HEK293 (cell line): ENCODE measurements around the gene COQ10A.
A peak's percentile ranks its signal among the peaks of the same experiment; 100 is the strongest.

ENCODE experiments used
- GFI1B ChIP-seq: fragments of 450-650 bp; formaldehyde crosslinking; IDR thresholded peaks from 2 replicates; pipeline ENCODE4 v1.5.1; 2016; ENCODE audit warnings: missing biosample characterization, missing genetic modification characterization
- GLI4 ChIP-seq: fragments of 450-650 bp; formaldehyde crosslinking; IDR thresholded peaks from 2 replicates; pipeline ENCODE4 v1.5.1; 2016; ENCODE audit warnings: missing biosample characterization, missing genetic modification characterization
- GLIS2 ChIP-seq: fragments of 450-650 bp; formaldehyde crosslinking; IDR thresholded peaks from 2 replicates; pipeline ENCODE4 v1.5.1; 2016; ENCODE audit warnings: missing biosample characterization, missing genetic modification characterization
- MZF1 ChIP-seq: fragments of 450-650 bp; formaldehyde crosslinking; IDR thresholded peaks from 2 replicates; pipeline ENCODE4 v1.5.1; 2017; ENCODE audit warnings: missing biosample characterization, missing genetic modification characterization, borderline replicate concordance
- PBX3 ChIP-seq: sonication (generic); formaldehyde crosslinking; IDR thresholded peaks from 2 replicates; pipeline ENCODE4 v1.8.1; 2022; ENCODE audit warnings: mild to moderate bottlenecking, moderate library complexity, missing genetic modification reagents
- SCRT1 ChIP-seq: fragments of 450-650 bp; formaldehyde crosslinking; IDR thresholded peaks from 2 replicates; pipeline ENCODE4 v1.5.1; 2016; ENCODE audit warnings: missing biosample characterization, missing genetic modification characterization, borderline replicate concordance
- TCF7L2 ChIP-seq: IDR thresholded peaks from 2 replicates; pipeline ENCODE4 v1.6.1; 2011; ENCODE audit warnings: low read depth, mild to moderate bottlenecking, inconsistent platforms, low read length, moderate library complexity, borderline replicate concordance
- TSHZ1 ChIP-seq: fragments of 450-650 bp; formaldehyde crosslinking; IDR thresholded peaks from 2 replicates; pipeline ENCODE4 v1.5.1; 2016; ENCODE audit warnings: missing biosample characterization, missing genetic modification characterization, borderline replicate concordance
- ZBTB10 ChIP-seq: fragments of 450-650 bp; formaldehyde crosslinking; IDR thresholded peaks from 2 replicates; pipeline ENCODE4 v1.5.1; 2016; ENCODE audit warnings: missing biosample characterization, missing genetic modification characterization
- ZBTB48 ChIP-seq: fragments of 450-650 bp; formaldehyde crosslinking; IDR thresholded peaks from 2 replicates; pipeline ENCODE4 v1.5.1; 2016; ENCODE audit warnings: missing biosample characterization, missing genetic modification characterization
- ZNF132 ChIP-seq: fragments of 450-650 bp; formaldehyde crosslinking; IDR thresholded peaks from 2 replicates; pipeline ENCODE4 v1.5.1; 2017; ENCODE audit warnings: missing biosample characterization, missing genetic modification characterization, borderline replicate concordance
- ZNF175 ChIP-seq: fragments of 450-650 bp; formaldehyde crosslinking; IDR thresholded peaks from 2 replicates; pipeline ENCODE4 v1.5.1; 2016; ENCODE audit warnings: missing biosample characterization, missing genetic modification characterization
- ZNF18 ChIP-seq: fragments of 450-650 bp; formaldehyde crosslinking; IDR thresholded peaks from 2 replicates; pipeline ENCODE4 v1.5.1; 2016; ENCODE audit warnings: missing biosample characterization, missing genetic modification characterization
- ZNF23 ChIP-seq: fragments of 450-650 bp; formaldehyde crosslinking; IDR thresholded peaks from 2 replicates; pipeline ENCODE4 v1.5.1; 2016; ENCODE audit warnings: missing biosample characterization, missing genetic modification characterization, borderline replicate concordance
- ZNF26 ChIP-seq: fragments of 450-650 bp; formaldehyde crosslinking; IDR thresholded peaks from 2 replicates; pipeline ENCODE4 v1.5.1; 2016; ENCODE audit warnings: missing biosample characterization, missing genetic modification characterization
- ZNF266 ChIP-seq: fragments of 450-650 bp; formaldehyde crosslinking; IDR thresholded peaks from 2 replicates; pipeline ENCODE4 v1.5.1; 2016; ENCODE audit warnings: missing biosample characterization, missing genetic modification characterization, low read depth
- ZNF280D ChIP-seq: fragments of 450-650 bp; formaldehyde crosslinking; IDR thresholded peaks from 2 replicates; pipeline ENCODE4 v1.5.1; 2016; ENCODE audit warnings: missing biosample characterization, missing genetic modification characterization
- ZNF350 ChIP-seq: fragments of 450-650 bp; formaldehyde crosslinking; IDR thresholded peaks from 2 replicates; pipeline ENCODE4 v1.5.0; 2017; ENCODE audit warnings: missing biosample characterization, mild to moderate bottlenecking, missing genetic modification characterization
- ZNF404 ChIP-seq: fragments of 450-650 bp; formaldehyde crosslinking; IDR thresholded peaks from 2 replicates; pipeline ENCODE4 v1.5.1; 2017; ENCODE audit warnings: missing biosample characterization, missing genetic modification characterization
- ZNF501 ChIP-seq: fragments of 450-650 bp; formaldehyde crosslinking; IDR thresholded peaks from 2 replicates; pipeline ENCODE4 v1.5.1; 2016; ENCODE audit warnings: missing biosample characterization, missing genetic modification characterization
- ZNF530 ChIP-seq: fragments of 450-650 bp; formaldehyde crosslinking; IDR thresholded peaks from 2 replicates; pipeline ENCODE4 v1.5.1; 2016; ENCODE audit warnings: low read depth, missing biosample characterization, missing genetic modification characterization
- ZNF558 ChIP-seq: fragments of 450-650 bp; formaldehyde crosslinking; IDR thresholded peaks from 2 replicates; pipeline ENCODE4 v1.5.1; 2016; ENCODE audit warnings: missing biosample characterization, missing genetic modification characterization
- ZNF707 ChIP-seq: fragments of 450-650 bp; formaldehyde crosslinking; IDR thresholded peaks from 2 replicates; pipeline ENCODE4 v1.5.1; 2016; ENCODE audit warnings: missing biosample characterization, missing genetic modification characterization
- ZNF785 ChIP-seq: fragments of 450-650 bp; formaldehyde crosslinking; IDR thresholded peaks from 2 replicates; pipeline ENCODE4 v1.5.1; 2016; ENCODE audit warnings: missing biosample characterization, missing genetic modification characterization

Gene COQ10A

GRCh38 chr12:56299853-56300643 is 33.3 kb downstream of the COQ10A start, which contains the start of gene CS (continued):
- TF ChIP-seq ZBTB48 (tag by site-specific recombination) (peak; percentile 74), ZNF26 (tag by site-specific recombination) (no peak), ZNF501 (tag by site-specific recombination) (peak; percentile 93), ZNF23 (tag by site-specific recombination) (no peak), ZNF266 (tag by site-specific recombination) (no peak), ZNF350 (tag by site-specific recombination) (no peak), GLIS2 (tag by site-specific recombination) (peak; percentile 82), ZNF707 (no peak), ZNF280D (no peak), TSHZ1 (no peak), MZF1 (tag by site-specific recombination) (peak; percentile 53; the same call in 1 of the 2 replicates), PBX3 (CRISPR knock-in tag) (no peak), ZNF785 (tag by site-specific recombination) (no peak), ZNF18 (tag by site-specific recombination) (no peak), SCRT1 (tag by site-specific recombination) (no peak), GFI1B (tag by site-specific recombination) (no peak), ZNF175 (tag by site-specific recombination) (no peak), ZNF530 (tag by site-specific recombination) (no peak), TCF7L2 (no peak), GLI4 (tag by site-specific recombination) (no peak), ZNF558 (tag by site-specific recombination) (no peak), ZBTB10 (tag by site-specific recombination) (peak; percentile 59; the same call in 1 of the 2 replicates), ZNF404 (tag by site-specific recombination) (no peak), ZNF132 (no peak)
